AG04450 (cell line): Measurements from ENCODE around the gene OSBPL7. TPM values are rescaled to one million over a fixed set of nuclear protein-coding genes. Genes with fewer than 3 reads are reported as not detected.

Source experiments
- CTCF ChIA-PET: fragments of 300-600, 350-600 bp; formaldehyde crosslinking; extraction: SDS; loops from one replicate; lab custom pipeline; 2022; ENCODE audit warnings: antibody characterized with exemption, inconsistent platforms; lab: Charles Lee
- POLR2A ChIA-PET: fragments of 350-600 bp; formaldehyde crosslinking; extraction: SDS; loops from one replicate; lab custom pipeline; 2021; ENCODE audit warnings: antibody characterized with exemption, inconsistent platforms; lab: Yijun Ruan, JAX
- DNase-seq: peaks from one replicate; pipeline ENCODE4 v3.0.0-alpha.2; 2011; ENCODE audit warnings: low read depth, low spot score
- H3K27ac ChIP-seq: one replicate; pipeline ENCODE4 v1.5.1; 2012; ENCODE audit warnings: low read depth, low read length, control low read depth
- H3K27me3 ChIP-seq: one replicate; pipeline ENCODE4 v1.6.0; 2012; ENCODE audit warnings: low read length; ENCODE audit not compliant: control insufficient read depth, insufficient read depth
- H3K4me3 ChIP-seq: 2 replicates; pipeline ENCODE4 v1.5.1; 2011; ENCODE audit warnings: mild to moderate bottlenecking, low read depth, low read length, control low read depth
- H3K9me3 ChIP-seq: 2 replicates; pipeline ENCODE4 v1.5.1; 2012; ENCODE audit warnings: low read length; ENCODE audit not compliant: control insufficient read depth, insufficient read depth
- polyA plus RNA-seq: library from polyadenylated mRNA; depleted of rRNA; stranded (reverse); fragments of >200 nt; gene quantifications from 2 replicates; pipeline ENCODE4 v1.2.3, GENCODE V29; 2011
- TF ChIP-seq, protein P1 (sequence below): IDR thresholded peaks from 2 replicates; pipeline ENCODE4 v1.5.1; 2011; ENCODE audit warnings: low read depth, low read length, control low read depth, inconsistent platforms

The OSBPL7 gene
- polyA plus RNA-seq, 1 experiment = 5.3 TPM

DNA sequence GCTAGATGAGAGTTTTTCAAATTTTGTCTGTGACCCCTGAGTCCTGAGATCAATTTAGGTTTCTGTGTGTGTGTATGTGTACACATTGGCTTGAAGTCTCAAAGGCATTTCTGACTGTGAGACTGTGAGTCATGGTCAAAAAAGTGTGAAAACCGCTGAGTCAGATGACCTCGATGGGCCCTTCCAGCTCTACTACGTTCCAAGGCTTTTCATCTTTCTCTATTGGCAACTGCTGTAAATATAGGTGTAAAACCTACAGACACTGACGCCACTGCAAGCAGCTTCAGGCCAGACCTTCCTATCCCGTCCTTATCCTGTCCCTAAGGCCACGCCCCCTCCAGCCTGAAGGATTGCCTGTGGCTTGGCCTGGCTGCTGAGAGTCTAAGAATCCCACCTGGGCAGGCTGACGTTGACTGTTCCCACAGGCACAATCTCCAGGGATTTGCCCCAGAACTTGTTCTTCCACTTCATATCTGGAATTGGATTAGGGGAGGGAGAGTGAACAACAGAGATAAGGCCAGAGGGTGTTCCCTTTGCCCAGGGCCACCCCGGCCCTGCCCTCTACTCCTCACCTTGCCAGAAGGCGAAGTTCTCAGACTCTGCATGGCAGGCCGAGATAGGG, 11.3 kb downstream of the OSBPL7 start:
- H3K4me3 ChIP-seq = no peak overlapping the region
- H3K9me3 ChIP-seq = no peaks in the 10 kb centered on the region; the same call in 1 of the 2 replicates
- H3K27me3 ChIP-seq = no peaks in the 10 kb centered on the region
- CTCF ChIA-PET = interaction anchor here (0.6 kb wide), 1 partner anchor 321 kb away, joined by 4 read pairs; no protein-coding TSS in a partner anchor
- no peak overlapping the region for H3K27ac ChIP-seq
- peak; percentile 36 for DNase-seq
- POLR2A ChIA-PET = interaction anchor here (1.2 kb wide), 1 partner anchor 11 kb away, joined by 8 read pairs; the partner anchor contains the start of gene OSBPL7
- TF ChIP-seq, protein P1, sequence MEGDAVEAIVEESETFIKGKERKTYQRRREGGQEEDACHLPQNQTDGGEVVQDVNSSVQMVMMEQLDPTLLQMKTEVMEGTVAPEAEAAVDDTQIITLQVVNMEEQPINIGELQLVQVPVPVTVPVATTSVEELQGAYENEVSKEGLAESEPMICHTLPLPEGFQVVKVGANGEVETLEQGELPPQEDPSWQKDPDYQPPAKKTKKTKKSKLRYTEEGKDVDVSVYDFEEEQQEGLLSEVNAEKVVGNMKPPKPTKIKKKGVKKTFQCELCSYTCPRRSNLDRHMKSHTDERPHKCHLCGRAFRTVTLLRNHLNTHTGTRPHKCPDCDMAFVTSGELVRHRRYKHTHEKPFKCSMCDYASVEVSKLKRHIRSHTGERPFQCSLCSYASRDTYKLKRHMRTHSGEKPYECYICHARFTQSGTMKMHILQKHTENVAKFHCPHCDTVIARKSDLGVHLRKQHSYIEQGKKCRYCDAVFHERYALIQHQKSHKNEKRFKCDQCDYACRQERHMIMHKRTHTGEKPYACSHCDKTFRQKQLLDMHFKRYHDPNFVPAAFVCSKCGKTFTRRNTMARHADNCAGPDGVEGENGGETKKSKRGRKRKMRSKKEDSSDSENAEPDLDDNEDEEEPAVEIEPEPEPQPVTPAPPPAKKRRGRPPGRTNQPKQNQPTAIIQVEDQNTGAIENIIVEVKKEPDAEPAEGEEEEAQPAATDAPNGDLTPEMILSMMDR = no peak

DNA sequence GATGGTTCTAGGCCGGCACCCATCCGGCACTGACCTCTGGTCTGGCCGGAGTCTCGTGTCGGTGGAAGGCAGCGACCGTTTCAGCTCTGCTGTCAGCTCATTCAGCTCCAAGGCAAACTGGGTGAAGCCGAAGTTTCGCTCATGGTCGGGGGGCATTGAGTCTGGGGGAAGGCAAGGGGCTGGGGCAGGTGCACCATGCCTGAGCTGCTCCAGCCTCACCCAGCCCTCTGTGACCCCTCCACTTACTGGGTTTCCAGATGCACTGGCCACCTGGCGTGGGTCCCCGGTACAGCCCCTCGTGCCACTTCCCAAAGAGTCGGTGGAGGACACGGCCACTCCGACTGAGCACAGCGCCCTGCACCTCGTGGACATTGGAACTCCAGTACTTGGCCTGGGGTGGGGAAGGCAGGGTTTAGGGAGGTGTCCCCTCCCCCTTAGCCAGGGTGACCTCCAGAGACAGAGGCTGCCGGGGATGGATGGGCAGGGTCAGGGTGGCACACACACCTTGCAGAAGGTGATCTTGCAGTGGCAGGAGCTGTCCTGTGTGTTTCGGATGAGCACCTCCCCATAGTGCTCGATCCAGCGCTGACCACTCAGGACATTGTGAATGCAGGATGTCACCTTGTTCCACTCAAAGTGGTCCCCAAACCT, 12.6 kb downstream of the OSBPL7 start:
- CTCF ChIA-PET = no interaction called here
- TF ChIP-seq, protein P1 = no peak
- Histone ChIP-seq H3K27ac (no peak overlapping the region), H3K4me3 (no peak overlapping the region), H3K27me3 (peaks cover 8% of the 10 kb centered on the region), H3K9me3 (no peaks in the 10 kb centered on the region; the same call in 1 of the 2 replicates)
- POLR2A ChIA-PET = interaction anchor here (0.6 kb wide), 2 partner anchors 111 to 619 kb away, joined by 3 to 7 read pairs; no protein-coding TSS in a partner anchor
- no peak for DNase-seq

DNA sequence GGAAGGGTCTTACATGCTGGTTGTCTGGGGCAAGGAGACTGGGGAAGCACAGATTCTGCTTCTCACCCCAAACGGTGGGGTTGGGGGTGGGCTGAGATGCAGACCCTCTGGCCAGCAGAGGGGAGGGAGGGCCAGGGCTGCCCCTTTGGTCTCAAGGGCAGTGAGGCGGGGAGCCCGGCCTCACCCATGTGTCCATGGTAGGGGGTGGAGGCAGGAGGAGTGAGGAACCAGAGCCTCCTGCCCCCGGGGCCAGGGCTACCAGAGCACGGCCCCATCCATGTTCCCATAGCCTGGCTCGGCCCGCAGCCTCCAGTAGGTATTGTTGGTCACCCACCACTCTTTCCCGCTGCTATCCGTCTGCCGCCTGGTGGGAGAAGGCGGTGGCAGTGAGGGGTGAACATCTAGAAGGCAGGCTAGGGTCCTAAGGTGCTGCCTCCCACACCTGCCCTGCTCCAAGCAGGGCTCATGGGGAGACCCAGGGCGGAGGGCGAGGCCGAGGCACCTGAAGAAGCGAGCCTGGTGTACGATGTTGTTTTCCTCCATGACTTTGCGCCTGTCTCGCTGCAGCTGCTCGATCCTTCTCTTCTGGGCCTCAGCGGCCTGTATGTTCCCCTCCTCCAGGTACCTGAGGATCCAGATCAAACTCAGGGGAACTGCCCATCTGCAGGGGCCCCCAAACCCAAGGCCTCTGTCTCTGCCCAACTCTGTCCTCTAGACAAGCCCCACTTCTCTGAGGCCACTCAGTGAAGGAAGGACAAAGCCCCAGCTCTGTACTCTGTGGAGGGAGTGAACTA, 13.4 kb downstream of the OSBPL7 start:
- no peak for DNase-seq
- CTCF ChIA-PET = no interaction called here
- peaks cover 15% of the 10 kb centered on the region for H3K27me3 ChIP-seq
- H3K9me3 ChIP-seq = no peaks in the 10 kb centered on the region; the same call in 1 of the 2 replicates
- H3K4me3 ChIP-seq = no peak overlapping the region
- POLR2A ChIA-PET = interaction anchor here (0.6 kb wide), 1 partner anchor 619 kb away, joined by 7 read pairs; no protein-coding TSS in a partner anchor
- TF ChIP-seq, protein P1 = no peak
- no peak overlapping the region for H3K27ac ChIP-seq

DNA sequence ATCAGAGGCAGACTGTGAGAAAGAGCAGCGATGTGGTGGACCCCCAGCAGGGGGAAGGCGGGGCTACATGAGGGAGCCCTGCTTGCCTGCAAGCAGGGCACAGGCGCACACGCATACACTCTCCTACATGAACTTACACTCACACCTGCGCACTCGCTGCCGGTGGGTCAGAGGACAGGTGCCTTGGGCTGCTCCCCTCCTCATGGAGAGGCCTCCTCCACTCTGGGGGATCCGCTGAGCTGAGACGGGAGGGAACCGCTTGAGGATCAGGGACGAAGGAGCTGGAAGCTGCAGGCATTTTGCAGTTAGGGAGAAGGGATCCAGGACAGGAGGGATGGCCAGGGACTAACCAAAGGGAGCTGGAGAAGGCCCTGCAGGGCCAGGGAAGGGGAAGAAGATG, 14.2 kb downstream of the OSBPL7 start:
- Histone ChIP-seq H3K27me3 (peaks cover 19% of the 10 kb centered on the region), H3K9me3 (no peaks in the 10 kb centered on the region; the same call in 1 of the 2 replicates), H3K4me3 (no peak overlapping the region), H3K27ac (no peak overlapping the region)
- no peak for DNase-seq
- ChIA-PET CTCF (no interaction called here), POLR2A (no interaction called here)
- TF ChIP-seq, protein P1 = no peak
